ENCODE measurements around the gene AMZ2.
"Not testable (repeated sequence)": the region's sequence is repeated elsewhere in the genome, so short reads cannot be mapped to it uniquely, and the experiment has no call there.

DNA sequence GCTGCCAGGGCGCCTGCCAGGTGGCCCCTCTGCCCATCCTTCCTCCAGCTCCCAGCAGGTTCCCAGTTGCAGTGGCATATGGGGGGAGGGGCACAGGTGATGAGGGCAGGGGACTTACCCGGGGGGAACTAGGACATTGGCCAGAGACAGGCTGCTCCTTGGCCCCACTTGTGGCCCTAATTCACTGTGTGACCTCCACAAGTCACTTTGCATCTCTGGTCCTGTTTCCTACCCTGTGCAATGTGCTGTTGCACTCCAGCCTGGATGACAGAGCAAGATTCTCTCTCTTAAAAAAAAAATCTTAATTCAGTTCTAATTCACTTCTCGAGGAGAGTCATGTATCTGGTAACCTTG, 46.4 kb upstream of the AMZ2 start:
- TF ChIP-seq, protein P1, sequence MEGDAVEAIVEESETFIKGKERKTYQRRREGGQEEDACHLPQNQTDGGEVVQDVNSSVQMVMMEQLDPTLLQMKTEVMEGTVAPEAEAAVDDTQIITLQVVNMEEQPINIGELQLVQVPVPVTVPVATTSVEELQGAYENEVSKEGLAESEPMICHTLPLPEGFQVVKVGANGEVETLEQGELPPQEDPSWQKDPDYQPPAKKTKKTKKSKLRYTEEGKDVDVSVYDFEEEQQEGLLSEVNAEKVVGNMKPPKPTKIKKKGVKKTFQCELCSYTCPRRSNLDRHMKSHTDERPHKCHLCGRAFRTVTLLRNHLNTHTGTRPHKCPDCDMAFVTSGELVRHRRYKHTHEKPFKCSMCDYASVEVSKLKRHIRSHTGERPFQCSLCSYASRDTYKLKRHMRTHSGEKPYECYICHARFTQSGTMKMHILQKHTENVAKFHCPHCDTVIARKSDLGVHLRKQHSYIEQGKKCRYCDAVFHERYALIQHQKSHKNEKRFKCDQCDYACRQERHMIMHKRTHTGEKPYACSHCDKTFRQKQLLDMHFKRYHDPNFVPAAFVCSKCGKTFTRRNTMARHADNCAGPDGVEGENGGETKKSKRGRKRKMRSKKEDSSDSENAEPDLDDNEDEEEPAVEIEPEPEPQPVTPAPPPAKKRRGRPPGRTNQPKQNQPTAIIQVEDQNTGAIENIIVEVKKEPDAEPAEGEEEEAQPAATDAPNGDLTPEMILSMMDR (IDR thresholded peaks at IDR 0.05) = not testable (repeated sequence)
- not testable (repeated sequence) for TF ChIP-seq FOXM1 (IDR thresholded peaks at IDR 0.05; ENCODE audit: low read depth); MEF2A (IDR thresholded peaks at IDR 0.05; ENCODE audit: borderline replicate concordance, low read depth); RXRA (IDR thresholded peaks at IDR 0.05; ENCODE audit: borderline replicate concordance, low read depth); TAF1 (IDR thresholded peaks at IDR 0.05; ENCODE audit: borderline replicate concordance, low read depth, low read length); RFX5 (IDR thresholded peaks at IDR 0.05; ENCODE audit: low read length); JUND (IDR thresholded peaks at IDR 0.05)
- TF ChIP-seq, protein P2, sequence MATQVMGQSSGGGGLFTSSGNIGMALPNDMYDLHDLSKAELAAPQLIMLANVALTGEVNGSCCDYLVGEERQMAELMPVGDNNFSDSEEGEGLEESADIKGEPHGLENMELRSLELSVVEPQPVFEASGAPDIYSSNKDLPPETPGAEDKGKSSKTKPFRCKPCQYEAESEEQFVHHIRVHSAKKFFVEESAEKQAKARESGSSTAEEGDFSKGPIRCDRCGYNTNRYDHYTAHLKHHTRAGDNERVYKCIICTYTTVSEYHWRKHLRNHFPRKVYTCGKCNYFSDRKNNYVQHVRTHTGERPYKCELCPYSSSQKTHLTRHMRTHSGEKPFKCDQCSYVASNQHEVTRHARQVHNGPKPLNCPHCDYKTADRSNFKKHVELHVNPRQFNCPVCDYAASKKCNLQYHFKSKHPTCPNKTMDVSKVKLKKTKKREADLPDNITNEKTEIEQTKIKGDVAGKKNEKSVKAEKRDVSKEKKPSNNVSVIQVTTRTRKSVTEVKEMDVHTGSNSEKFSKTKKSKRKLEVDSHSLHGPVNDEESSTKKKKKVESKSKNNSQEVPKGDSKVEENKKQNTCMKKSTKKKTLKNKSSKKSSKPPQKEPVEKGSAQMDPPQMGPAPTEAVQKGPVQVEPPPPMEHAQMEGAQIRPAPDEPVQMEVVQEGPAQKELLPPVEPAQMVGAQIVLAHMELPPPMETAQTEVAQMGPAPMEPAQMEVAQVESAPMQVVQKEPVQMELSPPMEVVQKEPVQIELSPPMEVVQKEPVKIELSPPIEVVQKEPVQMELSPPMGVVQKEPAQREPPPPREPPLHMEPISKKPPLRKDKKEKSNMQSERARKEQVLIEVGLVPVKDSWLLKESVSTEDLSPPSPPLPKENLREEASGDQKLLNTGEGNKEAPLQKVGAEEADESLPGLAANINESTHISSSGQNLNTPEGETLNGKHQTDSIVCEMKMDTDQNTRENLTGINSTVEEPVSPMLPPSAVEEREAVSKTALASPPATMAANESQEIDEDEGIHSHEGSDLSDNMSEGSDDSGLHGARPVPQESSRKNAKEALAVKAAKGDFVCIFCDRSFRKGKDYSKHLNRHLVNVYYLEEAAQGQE (IDR thresholded peaks at IDR 0.05; ENCODE audit: low read depth, low read length) = not testable (repeated sequence)
- TF ChIP-seq, protein P3, sequence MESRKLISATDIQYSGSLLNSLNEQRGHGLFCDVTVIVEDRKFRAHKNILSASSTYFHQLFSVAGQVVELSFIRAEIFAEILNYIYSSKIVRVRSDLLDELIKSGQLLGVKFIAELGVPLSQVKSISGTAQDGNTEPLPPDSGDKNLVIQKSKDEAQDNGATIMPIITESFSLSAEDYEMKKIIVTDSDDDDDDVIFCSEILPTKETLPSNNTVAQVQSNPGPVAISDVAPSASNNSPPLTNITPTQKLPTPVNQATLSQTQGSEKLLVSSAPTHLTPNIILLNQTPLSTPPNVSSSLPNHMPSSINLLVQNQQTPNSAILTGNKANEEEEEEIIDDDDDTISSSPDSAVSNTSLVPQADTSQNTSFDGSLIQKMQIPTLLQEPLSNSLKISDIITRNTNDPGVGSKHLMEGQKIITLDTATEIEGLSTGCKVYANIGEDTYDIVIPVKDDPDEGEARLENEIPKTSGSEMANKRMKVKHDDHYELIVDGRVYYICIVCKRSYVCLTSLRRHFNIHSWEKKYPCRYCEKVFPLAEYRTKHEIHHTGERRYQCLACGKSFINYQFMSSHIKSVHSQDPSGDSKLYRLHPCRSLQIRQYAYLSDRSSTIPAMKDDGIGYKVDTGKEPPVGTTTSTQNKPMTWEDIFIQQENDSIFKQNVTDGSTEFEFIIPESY (IDR thresholded peaks at IDR 0.05; ENCODE audit: borderline replicate concordance, low read depth) = not testable (repeated sequence)
- TF ChIP-seq, protein P4, sequence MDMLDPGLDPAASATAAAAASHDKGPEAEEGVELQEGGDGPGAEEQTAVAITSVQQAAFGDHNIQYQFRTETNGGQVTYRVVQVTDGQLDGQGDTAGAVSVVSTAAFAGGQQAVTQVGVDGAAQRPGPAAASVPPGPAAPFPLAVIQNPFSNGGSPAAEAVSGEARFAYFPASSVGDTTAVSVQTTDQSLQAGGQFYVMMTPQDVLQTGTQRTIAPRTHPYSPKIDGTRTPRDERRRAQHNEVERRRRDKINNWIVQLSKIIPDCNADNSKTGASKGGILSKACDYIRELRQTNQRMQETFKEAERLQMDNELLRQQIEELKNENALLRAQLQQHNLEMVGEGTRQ (IDR thresholded peaks at IDR 0.05; ENCODE audit: borderline replicate concordance, low read depth, low read length) = not testable (repeated sequence)

Measured in SK-N-SH (cell line).